ENCODE data around the gene GPX6.

- TF ChIP-seq ZSCAN4 (tag by site-specific recombination; IDR thresholded peaks at IDR 0.05) (no peak), YY1 (tag by site-specific recombination; IDR thresholded peaks at IDR 0.05) (no peak), ZFP37 (tag by site-specific recombination; IDR thresholded peaks at IDR 0.05) (no peak), CTCF (tag by site-specific recombination; IDR thresholded peaks at IDR 0.05) (no peak), ZNF354C (tag by site-specific recombination; IDR thresholded peaks at IDR 0.05; ENCODE audit: borderline replicate concordance, low read depth) (no peak), ZNF558 (tag by site-specific recombination; IDR thresholded peaks at IDR 0.05) (no peak), ZNF114 (tag by site-specific recombination; IDR thresholded peaks at IDR 0.05) (no peak), ZNF350 (tag by site-specific recombination; IDR thresholded peaks at IDR 0.05) (no peak), KLF16 (tag by site-specific recombination; IDR thresholded peaks at IDR 0.05) (no peak), ZNF311 (tag by site-specific recombination; IDR thresholded peaks at IDR 0.05; ENCODE audit: borderline replicate concordance) (no peak), ZSCAN30 (tag by site-specific recombination; IDR thresholded peaks at IDR 0.05) (no peak)
These were observed 9.9 kb downstream of the GPX6 start for GRCh38 chr6:28505733-28506132.
